GM23338 (cell line): ENCODE data around the gene SSH2. TPM values are rescaled to one million over a fixed set of nuclear protein-coding genes. Genes with fewer than 3 reads are reported as not detected.

Experiments
- ATAC-seq: fragments of 200-7000 bp; cut with Tn5 transposase; 3 replicates; pipeline ENCODE4 v1.9.1; 2020
- DNase-seq: peaks from one replicate; pipeline ENCODE4 v3.0.0-alpha.2; 2015; ENCODE audit warnings: low spot score
- H2AFZ ChIP-seq: fragments of 200-600 bp; sonication (generic); 2 replicates; pipeline ENCODE4 v1.8.0; 2016; ENCODE audit warnings: antibody characterized with exemption, mild to moderate bottlenecking, moderate library complexity
- H3F3A ChIP-seq: fragments of 200-600 bp; sonication (generic); replicated peaks from 2 replicates; pipeline ENCODE4 v1.8.0; 2017; ENCODE audit warnings: antibody characterized with exemption, mixed run types, low read depth
- H3K27ac ChIP-seq: fragments of 200-600 bp; sonication (generic); 2 replicates; pipeline ENCODE4 v1.6.1; 2016; ENCODE audit warnings: low read depth
- H3K27me3 ChIP-seq: fragments of 200-600 bp; sonication (generic); 2 replicates; pipeline ENCODE4 v1.8.0; 2016; ENCODE audit warnings: mild to moderate bottlenecking, mixed run types, moderate library complexity; ENCODE audit not compliant: insufficient read depth
- H3K36me3 ChIP-seq: fragments of 200-600 bp; sonication (generic); 2 replicates; pipeline ENCODE4 v1.8.0; 2016; ENCODE audit warnings: mild to moderate bottlenecking; ENCODE audit not compliant: insufficient read depth
- H3K4me1 ChIP-seq: fragments of 200-600 bp; sonication (generic); 2 replicates; pipeline ENCODE4 v1.8.0; 2016; ENCODE audit warnings: mild to moderate bottlenecking, moderate library complexity; ENCODE audit not compliant: insufficient read depth
- H3K4me2 ChIP-seq: fragments of 200-600 bp; sonication (generic); 2 replicates; pipeline ENCODE4 v1.7.1; 2017; ENCODE audit warnings: mixed run types
- H3K4me3 ChIP-seq: fragments of 200-600 bp; sonication (generic); 2 replicates; pipeline ENCODE4 v1.6.1; 2016; ENCODE audit warnings: mixed run types
- H3K79me2 ChIP-seq: fragments of 200-600 bp; sonication (generic); replicated peaks from 2 replicates; pipeline ENCODE4 v1.8.0; 2017; ENCODE audit warnings: mild to moderate bottlenecking; ENCODE audit not compliant: insufficient read depth
- H3K9me2 ChIP-seq: fragments of 200-600 bp; sonication (generic); 2 replicates; pipeline ENCODE4 v1.8.0; 2017; ENCODE audit not compliant: insufficient read depth
- H4K20me1 ChIP-seq: fragments of 200-600 bp; sonication (generic); replicated peaks from 2 replicates; pipeline ENCODE4 v1.8.0; 2017; ENCODE audit warnings: mild to moderate bottlenecking; ENCODE audit not compliant: insufficient read depth
- H3K27ac Mint-ChIP-seq: 2 replicates; pipeline ENCODE4 v1.8.0; 2020; ENCODE audit warnings: inconsistent platforms, mild to moderate bottlenecking, moderate library complexity, mixed read lengths
- H3K27me3 Mint-ChIP-seq: 3 replicates; pipeline ENCODE4 v1.8.0; 2022; ENCODE audit warnings: low read depth, mild to moderate bottlenecking, moderate library complexity, mixed read lengths, inconsistent platforms; ENCODE audit not compliant: insufficient read depth, poor library complexity
- H3K36me3 Mint-ChIP-seq: 3 replicates; pipeline ENCODE4 v1.8.0; 2021; ENCODE audit warnings: low read depth, mild to moderate bottlenecking, inconsistent platforms, moderate library complexity, mixed read lengths
- H3K4me1 Mint-ChIP-seq: 3 replicates; pipeline ENCODE4 v1.8.0; 2020; ENCODE audit warnings: mild to moderate bottlenecking, inconsistent platforms, mixed read lengths
- H3K4me3 Mint-ChIP-seq: 3 replicates; pipeline ENCODE4 v1.8.0; 2021; ENCODE audit warnings: moderate library complexity, mild to moderate bottlenecking, inconsistent platforms, mixed read lengths
- H3K9me3 Mint-ChIP-seq: 3 replicates; pipeline ENCODE4 v1.8.0; 2020; ENCODE audit warnings: moderate library complexity, mild to moderate bottlenecking, inconsistent platforms, mixed read lengths
- CREB1 ChIP-seq: fragments of 250-450 bp; sonication (Bioruptor Pico); IDR thresholded peaks from 2 replicates; pipeline ENCODE4 v1.5.0; 2020; ENCODE audit warnings: low read depth, mild to moderate bottlenecking, moderate library complexity
- ETS1 ChIP-seq: IDR thresholded peaks from 2 replicates; pipeline ENCODE4 v1.6.1; 2016; ENCODE audit warnings: antibody characterized with exemption
- JUNB ChIP-seq: IDR thresholded peaks from one replicate; pipeline ENCODE4 v1.6.1; 2016; ENCODE audit warnings: antibody characterized with exemption; ENCODE audit not compliant: unreplicated experiment
- NANOG ChIP-seq: IDR thresholded peaks from 2 replicates; pipeline ENCODE4 v1.6.1; 2016; ENCODE audit warnings: antibody characterized with exemption, borderline replicate concordance
- REST ChIP-seq: IDR thresholded peaks from one replicate; pipeline ENCODE4 v1.6.1; 2018; ENCODE audit warnings: antibody characterized with exemption; ENCODE audit not compliant: unreplicated experiment
- STAT1 ChIP-seq: IDR thresholded peaks from one replicate; pipeline ENCODE4 v1.6.1; 2016; ENCODE audit warnings: antibody characterized with exemption; ENCODE audit not compliant: unreplicated experiment
- ZNF114 ChIP-seq: fragments of 250-450 bp; sonication (Bioruptor Pico); IDR thresholded peaks from 2 replicates; pipeline ENCODE4 v1.5.0; 2020; ENCODE audit warnings: mild to moderate bottlenecking, moderate library complexity
- ZNF331 ChIP-seq: fragments of 250-450 bp; sonication (Bioruptor Pico); IDR thresholded peaks from 2 replicates; pipeline ENCODE4 v1.5.0; 2020; ENCODE audit warnings: low read depth, mild to moderate bottlenecking, moderate library complexity
- polyA plus RNA-seq: library from polyadenylated mRNA; unstranded; fragments of >200 nt; fragmentation: Nextera tagmentation; extraction: Ambion mirVana; gene quantifications from 2 replicates; pipeline ENCODE4 v1.2.1, GENCODE V29; 2016
- total RNA-seq: library from RNA; depleted of rRNA; stranded (reverse); fragments of >200 nt; shearing (Covaris generic); gene quantifications from 2 replicates; pipeline ENCODE4 v1.2.3, GENCODE V29; 2014
- TF ChIP-seq, protein P1 (sequence below), 2 experiments: fragments of 200-600 bp in 1 of 2; sonication (generic) in 1 of 2; conservative IDR thresholded peaks; 2 replicates each; pipeline versions ENCODE4 v1.5.1 to v1.6.1; 2016 to 2017; ENCODE audit warnings: antibody characterized with exemption in 2 of 2, low read depth in 2 of 2, mild to moderate bottlenecking in 2 of 2, moderate library complexity in 1 of 2

SSH2 gene
- total and polyA plus RNA-seq, 2 experiments from 2014 or later = 9.9 to 12.1 TPM

GRCh38 chr17:29698837-29699236, 231.2 kb downstream of the SSH2 start (continued):
- TF ChIP-seq, protein P1, sequence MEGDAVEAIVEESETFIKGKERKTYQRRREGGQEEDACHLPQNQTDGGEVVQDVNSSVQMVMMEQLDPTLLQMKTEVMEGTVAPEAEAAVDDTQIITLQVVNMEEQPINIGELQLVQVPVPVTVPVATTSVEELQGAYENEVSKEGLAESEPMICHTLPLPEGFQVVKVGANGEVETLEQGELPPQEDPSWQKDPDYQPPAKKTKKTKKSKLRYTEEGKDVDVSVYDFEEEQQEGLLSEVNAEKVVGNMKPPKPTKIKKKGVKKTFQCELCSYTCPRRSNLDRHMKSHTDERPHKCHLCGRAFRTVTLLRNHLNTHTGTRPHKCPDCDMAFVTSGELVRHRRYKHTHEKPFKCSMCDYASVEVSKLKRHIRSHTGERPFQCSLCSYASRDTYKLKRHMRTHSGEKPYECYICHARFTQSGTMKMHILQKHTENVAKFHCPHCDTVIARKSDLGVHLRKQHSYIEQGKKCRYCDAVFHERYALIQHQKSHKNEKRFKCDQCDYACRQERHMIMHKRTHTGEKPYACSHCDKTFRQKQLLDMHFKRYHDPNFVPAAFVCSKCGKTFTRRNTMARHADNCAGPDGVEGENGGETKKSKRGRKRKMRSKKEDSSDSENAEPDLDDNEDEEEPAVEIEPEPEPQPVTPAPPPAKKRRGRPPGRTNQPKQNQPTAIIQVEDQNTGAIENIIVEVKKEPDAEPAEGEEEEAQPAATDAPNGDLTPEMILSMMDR (conservative IDR thresholded peaks at IDR 0.05; ENCODE audit: low read depth in 2 of 2) = no peak

GRCh38 chr17:29698019-29698777, 231.8 kb downstream of the SSH2 start:
- ATAC-seq (no peak), DNase-seq (no peak)
- no peak for TF ChIP-seq REST
- no peak for TF ChIP-seq ZNF331 (CRISPR knock-in tag)
- Mint-ChIP-seq H3K4me3 (no peak overlapping the region), H3K27me3 (no peaks in the 10 kb centered on the region), H3K27ac (no peak overlapping the region), H3K36me3 (no peaks in the 10 kb centered on the region), H3K9me3 (no peaks in the 10 kb centered on the region), H3K4me1 (no peaks in the 10 kb centered on the region)
- no peak overlapping the region for H3K4me2 ChIP-seq
- H4K20me1 ChIP-seq = no peaks in the 10 kb centered on the region
- no peaks in the 10 kb centered on the region for H3K79me2 ChIP-seq
- H3K4me3 ChIP-seq = no peak overlapping the region
- no peaks in the 10 kb centered on the region for H3K4me1 ChIP-seq
- H3F3A ChIP-seq = no peaks in the 10 kb centered on the region
- H3K27ac ChIP-seq = no peak overlapping the region
- H2AFZ ChIP-seq = no peak overlapping the region
- H3K9me2 ChIP-seq = no peaks in the 10 kb centered on the region
- no peaks in the 10 kb centered on the region for H3K27me3 ChIP-seq
- H3K36me3 ChIP-seq = no peaks in the 10 kb centered on the region

DNA sequence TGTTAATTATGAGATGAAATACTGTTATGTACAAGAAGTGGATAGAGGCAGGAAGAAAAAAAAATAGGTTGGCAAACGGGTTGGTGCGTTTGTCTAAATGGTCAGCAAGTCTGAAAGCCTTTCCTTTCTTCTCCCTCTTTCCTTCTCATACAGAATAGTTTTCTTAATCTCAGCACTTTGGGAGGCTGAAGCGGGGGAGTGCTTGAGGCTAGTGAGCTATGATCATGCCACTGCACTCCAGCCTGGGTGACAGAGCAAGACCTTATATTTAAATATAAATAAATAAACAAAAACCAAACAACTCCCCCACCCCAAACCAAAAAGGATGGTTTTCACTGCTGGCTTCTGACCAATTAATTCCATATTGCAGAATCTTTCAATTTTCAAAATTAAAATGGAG, 232.7 kb downstream of the SSH2 start:
- H3K27ac Mint-ChIP-seq = no peak overlapping the region
- no peaks in the 10 kb centered on the region for H3K27me3 Mint-ChIP-seq
- H3K9me2 ChIP-seq = no peaks in the 10 kb centered on the region
- H3F3A ChIP-seq = no peaks in the 10 kb centered on the region
- no peak for ATAC-seq
- no peaks in the 10 kb centered on the region for H3K4me1 ChIP-seq
- no peaks in the 10 kb centered on the region for H3K27me3 ChIP-seq
- no peak overlapping the region for H3K4me3 ChIP-seq
- no peaks in the 10 kb centered on the region for H4K20me1 ChIP-seq
- H3K36me3 Mint-ChIP-seq = no peaks in the 10 kb centered on the region
- H2AFZ ChIP-seq = no peak overlapping the region
- H3K4me2 ChIP-seq = no peak overlapping the region
- H3K4me3 Mint-ChIP-seq = no peak overlapping the region
- H3K36me3 ChIP-seq = no peaks in the 10 kb centered on the region
- no peaks in the 10 kb centered on the region for H3K9me3 Mint-ChIP-seq
- no peak overlapping the region; the same call in 1 of the 2 replicates for H3K27ac ChIP-seq
- DNase-seq = no peak
- no peaks in the 10 kb centered on the region for H3K4me1 Mint-ChIP-seq
- no peaks in the 10 kb centered on the region for H3K79me2 ChIP-seq
- TF ChIP-seq ZNF331 (CRISPR knock-in tag) = no peak
- TF ChIP-seq ETS1 = no peak
- no peak for TF ChIP-seq NANOG
- TF ChIP-seq ZNF114 (CRISPR knock-in tag) = no peak
- no peak for TF ChIP-seq CREB1 (CRISPR knock-in tag)
- TF ChIP-seq STAT1 = no peak
- no peak for TF ChIP-seq JUNB
- TF ChIP-seq, protein P1 (conservative IDR thresholded peaks at IDR 0.05; ENCODE audit: low read depth in 2 of 2) = no peak
